A549 (cell line): ENCODE results near the gene PLEKHH2. TPM values are rescaled to one million over a fixed set of nuclear protein-coding genes. Genes with fewer than 3 reads are reported as not detected.
A peak's percentile ranks its signal among the peaks of the same experiment; 100 is the strongest.

Experiments
- ATAC-seq, 2 experiments: fragments of 200-7000 bp in 1 of 2; fragments of >200 bp in 1 of 2; cut with Nextera tagmentation in 1 of 2; cut with Tn5 transposase in 1 of 2; 3 replicates each; pipeline versions ENCODE4 v1.8.0 to v1.9.1; 2018 to 2020; ENCODE audit warnings: mild to moderate bottlenecking in 1 of 2, moderate library complexity in 1 of 2
- CTCF ChIA-PET: fragments of 300-600 bp; sonication (Branson Sonifier 250); formaldehyde crosslinking; extraction: SDS; loops from one replicate; lab custom pipeline; 2021; ENCODE audit warnings: antibody characterized with exemption, inconsistent platforms; lab: Yijun Ruan, JAX
- POLR2A ChIA-PET: fragments of 350-600 bp; formaldehyde crosslinking; extraction: SDS; loops from one replicate; lab custom pipeline; 2021; ENCODE audit warnings: antibody characterized with exemption, inconsistent platforms; lab: Yijun Ruan, JAX
- DNase-seq, 2 experiments: peaks; one replicate each; pipeline versions ENCODE4 v3.0.0 to v3.0.0-alpha.2; 2011 to 2016; ENCODE audit warnings: low read depth in 1 of 2, low spot score in 1 of 2
- FAIRE-seq: peaks from 2 replicates; lab custom pipeline; 2011; peaks lifted over from hg19 to GRCh38; lab: Jason Lieb, UNC
- H3K27ac ChIP-seq, 2 experiments: fragments of >200 bp; sonication (Bioruptor Twin); formaldehyde crosslinking; 3 replicates each; pipeline ENCODE4 v1.5.1; 2016 to 2017
- H3K4me1 ChIP-seq: fragments of >200 bp; sonication (Bioruptor Twin); formaldehyde crosslinking; 3 replicates; pipeline ENCODE4 v1.6.1; 2016
- H3K4me2 ChIP-seq: fragments of >200 bp; sonication (Bioruptor Twin); formaldehyde crosslinking; 3 replicates; pipeline ENCODE4 v1.6.1; 2016
- H3K4me3 ChIP-seq: fragments of >200 bp; sonication (Bioruptor Twin); formaldehyde crosslinking; 3 replicates; pipeline ENCODE4 v1.5.1; 2016
- H3K9me3 ChIP-seq: fragments of >200 bp; sonication (Bioruptor Twin); formaldehyde crosslinking; 3 replicates; pipeline ENCODE4 v1.6.1; 2016
- BCL3 ChIP-seq: fragments of >200 bp; sonication (Bioruptor Twin); formaldehyde crosslinking; IDR thresholded peaks from 3 replicates; pipeline ENCODE4 v1.6.1; 2016
- BHLHE40 ChIP-seq: IDR thresholded peaks from 2 replicates; pipeline ENCODE4 v1.6.1; 2012; ENCODE audit warnings: low read depth, low read length, inconsistent platforms
- CBX2 ChIP-seq: fragments of 200-600 bp; sonication (generic); IDR thresholded peaks from 2 replicates; pipeline ENCODE4 v1.6.1; 2016; ENCODE audit warnings: low read depth, mild to moderate bottlenecking, borderline replicate concordance
- CTCF ChIP-seq: fragments of >200 bp; sonication (Bioruptor Twin); formaldehyde crosslinking; IDR thresholded peaks from 3 replicates; pipeline ENCODE4 v1.5.1; 2016
- E2F6 ChIP-seq: IDR thresholded peaks from 2 replicates; pipeline ENCODE4 v1.6.1; 2012; ENCODE audit warnings: low read depth, borderline replicate concordance
- EHF ChIP-seq: fragments of 250-450 bp; sonication (Bioruptor Pico); IDR thresholded peaks from 2 replicates; pipeline ENCODE4 v1.5.0; 2020; ENCODE audit warnings: mild to moderate bottlenecking
- ELK1 ChIP-seq: fragments of 150-350 bp; IDR thresholded peaks from 2 replicates; pipeline ENCODE4 v1.6.1; 2014; ENCODE audit warnings: low read depth, mild to moderate bottlenecking, low read length
- EP300 ChIP-seq, 2 experiments: fragments of >200 bp; sonication (Bioruptor Twin); formaldehyde crosslinking; IDR thresholded peaks; 2 replicates in 1 of 2; 3 replicates in 1 of 2; pipeline ENCODE4 v1.6.1; 2016 to 2017
- FOSB ChIP-seq: fragments of 250-450 bp; sonication (Bioruptor Pico); IDR thresholded peaks from 2 replicates; pipeline ENCODE4 v1.5.0; 2020; ENCODE audit warnings: mild to moderate bottlenecking, moderate library complexity
- FOSL2 ChIP-seq, 2 experiments: fragments of 450-650 bp in 1 of 2; fragments of >200 bp in 1 of 2; sonication (Bioruptor Twin) in 1 of 2; formaldehyde crosslinking; IDR thresholded peaks; 2 replicates each; pipeline versions ENCODE4 v1.5.0 to v1.6.1; 2016 to 2020; ENCODE audit warnings: mild to moderate bottlenecking in 1 of 2, moderate library complexity in 1 of 2
- FOXS1 ChIP-seq: fragments of 250-450 bp; sonication (Bioruptor Pico); IDR thresholded peaks from 2 replicates; pipeline ENCODE4 v1.5.0; 2020; ENCODE audit warnings: mild to moderate bottlenecking, moderate library complexity
- GATA3 ChIP-seq: IDR thresholded peaks from 2 replicates; pipeline ENCODE4 v1.6.1; 2012; ENCODE audit warnings: borderline replicate concordance
- HDAC2 ChIP-seq: fragments of 200-600 bp; sonication (generic); IDR thresholded peaks from 2 replicates; pipeline ENCODE4 v1.6.1; 2016
- HOXA7 ChIP-seq: fragments of 250-450 bp; sonication (Bioruptor Pico); IDR thresholded peaks from 2 replicates; pipeline ENCODE4 v1.5.0; 2020; ENCODE audit warnings: mild to moderate bottlenecking, moderate library complexity
- HOXB5 ChIP-seq: fragments of 250-450 bp; sonication (Bioruptor Pico); IDR thresholded peaks from 2 replicates; pipeline ENCODE4 v1.5.0; 2020; ENCODE audit warnings: mild to moderate bottlenecking, moderate library complexity
- JUNB ChIP-seq: fragments of >200 bp; sonication (Bioruptor Twin); formaldehyde crosslinking; IDR thresholded peaks from 2 replicates; pipeline ENCODE4 v1.6.1; 2016
- KDM1A ChIP-seq: fragments of 200-600 bp; sonication (generic); IDR thresholded peaks from 2 replicates; pipeline ENCODE4 v1.6.1; 2016; ENCODE audit warnings: low read depth, mild to moderate bottlenecking
- KDM5A ChIP-seq: fragments of 200-600 bp; sonication (generic); IDR thresholded peaks from 2 replicates; pipeline ENCODE4 v1.6.1; 2016; ENCODE audit warnings: antibody characterized with exemption, mild to moderate bottlenecking
- MAFK ChIP-seq: fragments of 450-650 bp; IDR thresholded peaks from 2 replicates; pipeline ENCODE4 v1.6.1; 2014; ENCODE audit not compliant: partially characterized antibody
- MAX ChIP-seq: IDR thresholded peaks from 2 replicates; pipeline ENCODE4 v1.6.1; 2012
- MYC ChIP-seq: IDR thresholded peaks from 2 replicates; pipeline ENCODE4 v1.6.1; 2012; ENCODE audit warnings: mild to moderate bottlenecking, inconsistent platforms, low read length, improper control_type of control experiment, borderline replicate concordance
- NFE2L2 ChIP-seq: fragments of 150-350 bp; conservative IDR thresholded peaks from 2 replicates; pipeline ENCODE4 v1.6.1; 2014; ENCODE audit warnings: low read length
- NPAS2 ChIP-seq: fragments of 250-450 bp; sonication (Bioruptor Pico); IDR thresholded peaks from 2 replicates; pipeline ENCODE4 v1.8.0; 2022; ENCODE audit warnings: mild to moderate bottlenecking, moderate library complexity, borderline replicate concordance
- POLR2A ChIP-seq: IDR thresholded peaks from 2 replicates; pipeline ENCODE4 v1.6.1; 2012; ENCODE audit warnings: mild to moderate bottlenecking, low read length
- POLR2AphosphoS2 ChIP-seq: conservative IDR thresholded peaks from 2 replicates; pipeline ENCODE4 v1.6.1; 2012; ENCODE audit warnings: low read length, improper control_type of control experiment, inconsistent platforms
- RAD21 ChIP-seq, 2 experiments: fragments of >200 bp in 1 of 2; sonication (Bioruptor Twin) in 1 of 2; formaldehyde crosslinking in 1 of 2; IDR thresholded peaks in 1 of 2; conservative IDR thresholded peaks in 1 of 2; 2 replicates in 1 of 2; 3 replicates in 1 of 2; pipeline ENCODE4 v1.6.1; 2012 to 2018; ENCODE audit warnings: inconsistent platforms in 1 of 2
- RFX5 ChIP-seq: fragments of 450-650 bp; IDR thresholded peaks from 2 replicates; pipeline ENCODE4 v1.7.1; 2014; ENCODE audit warnings: antibody characterized with exemption, mild to moderate bottlenecking, moderate library complexity
- RNF2 ChIP-seq: fragments of 200-600 bp; sonication (generic); IDR thresholded peaks from 2 replicates; pipeline ENCODE4 v1.6.1; 2016; ENCODE audit warnings: low read depth, mild to moderate bottlenecking, antibody characterized with exemption, moderate library complexity, borderline replicate concordance
- TP53 ChIP-seq: fragments of 250-450 bp; sonication (Bioruptor Pico); IDR thresholded peaks from 2 replicates; pipeline ENCODE4 v1.5.0; 2021; ENCODE audit warnings: mild to moderate bottlenecking, moderate library complexity
- ZFP36 ChIP-seq: fragments of 450-650 bp; IDR thresholded peaks from 2 replicates; pipeline ENCODE4 v1.6.1; 2014; ENCODE audit warnings: borderline replicate concordance; ENCODE audit not compliant: partially characterized antibody
- WGBS: methylation state at CpG from one replicate; pipeline ENCODE4 v1.1.6; 2017; ENCODE audit errors: missing lambda C conversion rate; 5-methylcytosine and 5-hydroxymethylcytosine counted together
- polyA plus RNA-seq, 4 experiments: library from polyadenylated mRNA; depleted of rRNA in 3 of 4; stranded (reverse); fragments of >200 nt; fragmentation: RNase III in 1 of 4; extraction: RNeasy Plus Mini Kit Qiagen cat#74134 plus additional on column Dnase treatment in 1 of 4; gene quantifications; 2 replicates in 3 of 4; 3 replicates in 1 of 4; pipeline ENCODE4 v1.2.3, GENCODE V29; 2011 to 2017

PLEKHH2 gene
- polyA plus RNA-seq, 2 of the 4 experiments (the other 2 are of a cell fraction) = 0.92 to 14.9 TPM

- ChIA-PET POLR2A (interaction anchor here (0.7 kb wide), 1 partner anchor 116 kb away, joined by 3 read pairs; no protein-coding TSS in a partner anchor), CTCF (no interaction called here)
- H3K4me3 ChIP-seq = no peak overlapping the region
- DNase-seq (no peak), ATAC-seq (no peak), FAIRE-seq (no peak)
- no peaks in the 10 kb centered on the region for H3K4me1 ChIP-seq
- 89% methylated on average over 1 of the region's 1 CpG for WGBS
- TF ChIP-seq GATA3 = no peak
- no peak for TF ChIP-seq BCL3
- TF ChIP-seq POLR2AphosphoS2 = no peak
- TF ChIP-seq MYC = no peak
- TF ChIP-seq TP53 = no peak
- no peak for TF ChIP-seq E2F6
- no peak for TF ChIP-seq POLR2A
- TF ChIP-seq EP300 (IDR thresholded peaks at IDR 0.05) = no peak
- no peak for TF ChIP-seq NFE2L2
- no peak for TF ChIP-seq MAX
- TF ChIP-seq RAD21 (conservative IDR thresholded peaks at IDR 0.05 in 1 of 2, IDR thresholded peaks at IDR 0.05 in 1 of 2) = no peak
- TF ChIP-seq EHF (CRISPR knock-in tag) = no peak
- H3K27ac ChIP-seq = no peak overlapping the region
- no peak overlapping the region for H3K4me2 ChIP-seq
- H3K9me3 ChIP-seq = peaks cover 2% of the 10 kb centered on the region; the same call in 1 of the 3 replicates
Measured at GRCh38 chr2:43643680-43644079, 6.6 kb downstream of the PLEKHH2 start.

- no peak for DNase-seq
- CTCF ChIA-PET = no interaction called here
- Histone ChIP-seq H3K4me2 (peak overlapping the region; percentile 4; the same call in 1 of the 3 replicates), H3K9me3 (no peaks in the 10 kb centered on the region), H3K27ac (no peak overlapping the region), H3K4me1 (0 out of 3 replicates have a peak, but pooled peaks cover 5% of the 10 kb centered on the region), H3K4me3 (no peak overlapping the region)
- TF ChIP-seq HDAC2 (no peak), NFE2L2 (no peak), MAFK (no peak), BHLHE40 (no peak), CBX2 (no peak), RFX5 (no peak), FOSL2 (IDR thresholded peaks at IDR 0.05) (no peak), FOSL2 (CRISPR knock-in tag; IDR thresholded peaks at IDR 0.05) (no peak), ZFP36 (no peak), JUNB (no peak), HOXA7 (no peak), ELK1 (no peak), FOXS1 (no peak), KDM5A (no peak), GATA3 (no peak), CTCF (no peak), KDM1A (no peak), HOXB5 (no peak), NPAS2 (CRISPR knock-in tag) (no peak), RNF2 (no peak), FOSB (no peak)
- POLR2A ChIA-PET = no interaction called here
- FAIRE-seq = peak; percentile 36
- 90% methylated on average over 3 of the region's 3 CpGs for WGBS
- ATAC-seq = no peak
Measured at GRCh38 chr2:43648994-43649701, 12.1 kb downstream of the PLEKHH2 start.
